AG04449 (cell line): Measurements from ENCODE around the gene TCEA2.

Experiments
- CTCF ChIA-PET: fragments of 350-600 bp; formaldehyde crosslinking; extraction: SDS; loops from one replicate; lab custom pipeline; 2021; ENCODE audit warnings: antibody characterized with exemption; lab: Yijun Ruan, JAX
- POLR2A ChIA-PET: fragments of 400-600, 350-600 bp; formaldehyde crosslinking; extraction: SDS; loops from one replicate; lab custom pipeline; 2020; ENCODE audit warnings: antibody characterized with exemption, inconsistent platforms; lab: Yijun Ruan, JAX
- DNase-seq: peaks from one replicate; pipeline ENCODE4 v3.0.0-alpha.2; 2010; ENCODE audit warnings: low read depth, low spot score
- H3K4me3 ChIP-seq: 2 replicates; pipeline ENCODE4 v1.5.1; 2011; ENCODE audit warnings: low read depth, mild to moderate bottlenecking, control low read depth, low read length
- CTCF ChIP-seq: IDR thresholded peaks from one replicate; pipeline ENCODE4 v1.5.1; 2011; ENCODE audit warnings: mild to moderate bottlenecking, moderate library complexity, low read length, control low read depth, inconsistent platforms; ENCODE audit not compliant: insufficient read depth; ENCODE audit errors: missing control alignments

TCEA2 gene

GRCh38 chr20:64091340-64091739 is 28.3 kb downstream of the TCEA2 start:
- CTCF ChIA-PET = no interaction called here
- TF ChIP-seq CTCF = no peak
- H3K4me3 ChIP-seq = no peak overlapping the region
- DNase-seq = no peak
- POLR2A ChIA-PET = no interaction called here

- POLR2A ChIA-PET = no interaction called here
- no peak for TF ChIP-seq CTCF
- DNase-seq = no peak
Measured at GRCh38 chr20:64091770-64092169, 28.8 kb downstream of the TCEA2 start.

GRCh38 chr20:64092258-64093012 is 29.4 kb downstream of the TCEA2 start:
- DNase-seq = no peak
- TF ChIP-seq CTCF = no peak
- H3K4me3 ChIP-seq = no peak overlapping the region
- ChIA-PET POLR2A (no interaction called here), CTCF (no interaction called here)

More at GRCh38 chr20:64091770-64092169, 28.8 kb downstream of the TCEA2 start:
- CTCF ChIA-PET = no interaction called here
- H3K4me3 ChIP-seq = no peak overlapping the region

- CTCF ChIA-PET = no interaction called here
- no peak overlapping the region for H3K4me3 ChIP-seq
- no peak for DNase-seq
- no peak for TF ChIP-seq CTCF
- POLR2A ChIA-PET = no interaction called here
Measured at GRCh38 chr20:64093013-64093503, 30.1 kb downstream of the TCEA2 start.

- ChIA-PET CTCF (interaction anchor here (0.7 kb wide), 1 partner anchor 31 kb away, joined by 3 read pairs; no protein-coding TSS in a partner anchor), POLR2A (no interaction called here)
Measured at GRCh38 chr20:64095455-64095854, 32.5 kb downstream of the TCEA2 start.

GRCh38 chr20:64095927-64096326 is 32.9 kb downstream of the TCEA2 start:
- H3K4me3 ChIP-seq = no peak overlapping the region
- POLR2A ChIA-PET = no interaction called here
- CTCF ChIA-PET = no interaction called here
- no peak for TF ChIP-seq CTCF
- no peak for DNase-seq

More at GRCh38 chr20:64095455-64095854, 32.5 kb downstream of the TCEA2 start:
- H3K4me3 ChIP-seq = no peak overlapping the region
- TF ChIP-seq CTCF = no peak
- no peak for DNase-seq
